ENCODE measurements around the gene FGR. TPM values are rescaled to one million over a fixed set of nuclear protein-coding genes. Genes with fewer than 3 reads are reported as not detected.

Gene FGR
- total RNA-seq, 1 donor from 2014 or later: 0.25 TPM

DNA sequence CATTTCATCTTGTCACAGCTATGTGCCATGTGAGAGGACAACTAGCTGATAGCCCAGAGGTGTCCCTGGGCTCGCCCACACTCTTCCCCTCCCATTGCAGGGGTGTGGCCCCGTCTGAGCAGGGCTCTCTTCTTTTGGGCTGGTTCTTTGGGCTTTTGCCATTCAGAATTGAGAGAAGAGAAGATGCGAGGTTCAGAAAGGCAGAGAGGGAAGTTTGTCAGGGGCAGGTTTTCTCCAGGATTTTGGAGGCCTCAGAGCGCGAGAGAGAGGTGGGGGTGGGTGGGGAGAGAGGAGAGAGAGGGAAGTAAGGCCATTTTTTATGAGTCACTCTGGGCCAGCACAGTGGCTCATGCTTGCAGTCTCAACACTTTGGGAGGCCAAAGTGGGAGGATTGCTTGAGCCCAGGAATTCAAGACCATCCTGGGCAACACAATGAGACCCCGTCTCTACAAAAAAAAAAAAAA is 31.8 kb upstream of the FGR start:
- H3K27me3 Mint-ChIP-seq (ENCODE audit: low read depth): no peaks in the 10 kb centered on the region
- peaks cover 39% of the 10 kb centered on the region for H3K4me1 Mint-ChIP-seq (ENCODE audit: low read depth)
- no peak for DNase-seq (ENCODE audit: low spot score)
- peak overlapping the region; percentile 42 for H3K27ac Mint-ChIP-seq
- no peaks in the 10 kb centered on the region for H3K9me3 Mint-ChIP-seq
- intact Hi-C loops (cut with micrococcal nuclease): loop anchor here (10.0 kb wide), 1 partner anchor 272 kb away; the partner anchor contains the start of gene GPR3
- no peak overlapping the region for H3K4me3 Mint-ChIP-seq (ENCODE audit: low read depth)
- peaks cover 23% of the 10 kb centered on the region for H3K36me3 Mint-ChIP-seq (ENCODE audit: low read depth)

GRCh38 chr1:27666294-27666693 is 31.3 kb upstream of the FGR start:
- peaks cover 23% of the 10 kb centered on the region for H3K36me3 Mint-ChIP-seq (ENCODE audit: low read depth)
- intact Hi-C loops (cut with micrococcal nuclease): loop anchor here (10.0 kb wide), 1 partner anchor 271 kb away; the partner anchor contains the start of gene GPR3
- no peaks in the 10 kb centered on the region for H3K27me3 Mint-ChIP-seq (ENCODE audit: low read depth)
- no peak overlapping the region for H3K4me3 Mint-ChIP-seq (ENCODE audit: low read depth)
- H3K4me1 Mint-ChIP-seq (ENCODE audit: low read depth): peaks cover 39% of the 10 kb centered on the region
- no peaks in the 10 kb centered on the region for H3K9me3 Mint-ChIP-seq
- no peak for DNase-seq (ENCODE audit: low spot score)
- no peak overlapping the region for H3K27ac Mint-ChIP-seq

GRCh38 chr1:27665016-27665651 is 30.1 kb upstream of the FGR start:
- Mint-ChIP-seq H3K4me1 (ENCODE audit: low read depth) (peaks cover 41% of the 10 kb centered on the region), H3K27ac (no peak overlapping the region), H3K36me3 (ENCODE audit: low read depth) (peaks cover 23% of the 10 kb centered on the region), H3K4me3 (ENCODE audit: low read depth) (no peak overlapping the region), H3K27me3 (ENCODE audit: low read depth) (no peaks in the 10 kb centered on the region), H3K9me3 (no peaks in the 10 kb centered on the region)
- intact Hi-C loops (cut with micrococcal nuclease): loop anchor here (10.0 kb wide), 1 partner anchor 270 kb away; the partner anchor contains the start of gene GPR3
- no peak for DNase-seq (ENCODE audit: low spot score)

- no peak overlapping the region for H3K27ac Mint-ChIP-seq
- peaks cover 23% of the 10 kb centered on the region for H3K36me3 Mint-ChIP-seq (ENCODE audit: low read depth)
- intact Hi-C loops (cut with micrococcal nuclease): loop anchor here (10.0 kb wide), 1 partner anchor 269 kb away; the partner anchor contains the start of gene GPR3
- peaks cover 39% of the 10 kb centered on the region for H3K4me1 Mint-ChIP-seq (ENCODE audit: low read depth)
- H3K4me3 Mint-ChIP-seq (ENCODE audit: low read depth): no peak overlapping the region
- H3K27me3 Mint-ChIP-seq (ENCODE audit: low read depth): no peaks in the 10 kb centered on the region
- DNase-seq (ENCODE audit: low spot score): no peak
- H3K9me3 Mint-ChIP-seq: no peaks in the 10 kb centered on the region
Observed at GRCh38 chr1:27664291-27664690, 29.3 kb upstream of the FGR start.

DNA sequence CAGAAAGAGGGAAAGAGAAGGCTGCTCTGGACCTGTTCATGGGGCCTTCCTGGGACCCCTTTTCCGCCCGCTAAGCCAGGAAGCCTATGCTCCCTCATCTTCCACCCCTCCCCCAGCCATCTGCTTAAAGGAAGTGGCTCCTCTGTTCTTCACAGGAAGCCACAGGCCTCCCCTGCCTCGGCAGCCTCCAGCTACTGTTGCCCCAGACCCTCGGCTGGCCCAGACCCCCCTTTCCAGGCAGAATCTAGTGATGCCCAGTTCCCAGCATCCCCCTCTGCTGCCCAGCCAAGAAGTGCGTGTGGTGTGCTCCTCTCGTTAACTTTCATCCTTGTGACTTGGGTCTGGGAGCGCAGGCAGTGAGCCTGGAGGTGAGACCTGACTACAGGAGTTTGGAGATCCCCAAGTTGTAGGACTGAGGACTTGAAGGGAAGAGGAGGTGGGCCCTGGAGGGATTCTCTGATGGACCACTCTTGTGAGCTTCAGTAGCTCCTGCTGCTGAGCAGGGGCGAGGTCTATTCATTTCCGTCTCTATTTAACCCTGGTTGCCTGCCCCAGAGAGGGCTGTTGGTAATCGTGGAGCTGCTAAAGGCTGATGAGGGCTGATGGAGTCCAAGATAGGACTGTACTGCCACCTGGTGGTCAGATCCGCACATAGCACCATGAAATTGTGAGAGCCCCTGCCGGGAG is 27.9 kb upstream of the FGR start:
- H3K27me3 Mint-ChIP-seq (ENCODE audit: low read depth): no peaks in the 10 kb centered on the region
- intact Hi-C loops (cut with micrococcal nuclease): loop anchor here (1.0 to 10.0 kb wide), 5 partner anchors 18 to 268 kb away; partner anchors contain the start of gene GPR3
- H3K4me3 Mint-ChIP-seq (ENCODE audit: low read depth): peak overlapping the region; percentile 66
- no peaks in the 10 kb centered on the region for H3K9me3 Mint-ChIP-seq
- peak; percentile 85 for DNase-seq (ENCODE audit: low spot score)
- peaks cover 19% of the 10 kb centered on the region for H3K36me3 Mint-ChIP-seq (ENCODE audit: low read depth)
- H3K4me1 Mint-ChIP-seq (ENCODE audit: low read depth): peaks cover 45% of the 10 kb centered on the region
- H3K27ac Mint-ChIP-seq: peak overlapping the region; percentile 98

- intact Hi-C loops (cut with micrococcal nuclease): loop anchor here (2.0 to 10.0 kb wide), 4 partner anchors 17 to 267 kb away; partner anchors contain the start of gene GPR3
- Mint-ChIP-seq H3K9me3 (no peaks in the 10 kb centered on the region), H3K27me3 (ENCODE audit: low read depth) (no peaks in the 10 kb centered on the region), H3K4me1 (ENCODE audit: low read depth) (peaks cover 45% of the 10 kb centered on the region), H3K27ac (peak overlapping the region; percentile 98), H3K36me3 (ENCODE audit: low read depth) (peaks cover 16% of the 10 kb centered on the region), H3K4me3 (ENCODE audit: low read depth) (peak overlapping the region; percentile 66)
- no peak for DNase-seq (ENCODE audit: low spot score)
Observed at GRCh38 chr1:27662261-27662660, 27.3 kb upstream of the FGR start.

DNA sequence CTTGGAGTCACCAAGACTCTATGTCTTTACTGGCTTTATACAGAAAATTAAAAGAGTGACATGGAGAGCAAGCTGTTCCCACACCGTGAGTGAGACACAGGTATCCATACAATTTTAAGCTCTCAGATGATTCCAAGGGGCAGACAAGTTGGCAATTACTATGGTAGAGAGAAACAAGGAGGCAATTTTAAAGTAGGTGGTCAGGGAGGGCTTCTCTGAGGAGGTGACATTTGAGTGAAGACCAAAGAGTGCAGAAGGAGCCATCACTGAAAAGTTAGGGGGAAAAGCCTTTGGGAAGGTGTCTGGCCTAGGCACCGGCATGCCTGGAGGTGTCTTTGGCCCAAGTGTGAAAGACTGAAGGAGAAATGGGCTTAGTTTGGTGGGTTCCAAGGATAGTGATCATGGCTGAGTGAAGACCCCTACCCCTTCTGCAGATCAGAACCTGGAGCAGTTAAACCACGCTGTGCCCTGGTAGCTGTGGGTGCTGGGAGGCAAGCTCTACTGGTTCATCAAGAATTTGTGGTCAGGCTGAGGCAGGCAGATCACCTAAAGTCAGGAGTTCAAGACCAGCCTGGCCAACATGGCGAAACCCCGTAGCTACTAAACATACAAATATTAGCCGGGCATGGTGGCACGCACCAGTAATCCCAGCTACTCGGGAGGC is 26.6 kb upstream of the FGR start:
- peak overlapping the region; percentile 4 for H3K4me3 Mint-ChIP-seq (ENCODE audit: low read depth)
- no peaks in the 10 kb centered on the region for H3K9me3 Mint-ChIP-seq
- intact Hi-C loops (cut with micrococcal nuclease): loop anchor here (2.0 to 10.0 kb wide), 4 partner anchors 17 to 267 kb away; partner anchors contain the start of gene GPR3
- DNase-seq (ENCODE audit: low spot score): no peak
- peaks cover 11% of the 10 kb centered on the region for H3K36me3 Mint-ChIP-seq (ENCODE audit: low read depth)
- H3K27me3 Mint-ChIP-seq (ENCODE audit: low read depth): no peaks in the 10 kb centered on the region
- peak overlapping the region; percentile 98 for H3K27ac Mint-ChIP-seq
- H3K4me1 Mint-ChIP-seq (ENCODE audit: low read depth): peaks cover 46% of the 10 kb centered on the region

- Mint-ChIP-seq H3K27me3 (ENCODE audit: low read depth) (no peaks in the 10 kb centered on the region), H3K36me3 (ENCODE audit: low read depth) (peaks cover 2% of the 10 kb centered on the region), H3K4me3 (ENCODE audit: low read depth) (peak overlapping the region; percentile 87), H3K4me1 (ENCODE audit: low read depth) (peaks cover 53% of the 10 kb centered on the region), H3K9me3 (no peaks in the 10 kb centered on the region), H3K27ac (peak overlapping the region; percentile 98)
- no peak for DNase-seq (ENCODE audit: low spot score)
- intact Hi-C loops (cut with micrococcal nuclease): loop anchor here (10.0 kb wide), 1 partner anchor 266 kb away; the partner anchor contains the start of gene GPR3
Observed at GRCh38 chr1:27660300-27660835, 25.4 kb upstream of the FGR start.

DNA sequence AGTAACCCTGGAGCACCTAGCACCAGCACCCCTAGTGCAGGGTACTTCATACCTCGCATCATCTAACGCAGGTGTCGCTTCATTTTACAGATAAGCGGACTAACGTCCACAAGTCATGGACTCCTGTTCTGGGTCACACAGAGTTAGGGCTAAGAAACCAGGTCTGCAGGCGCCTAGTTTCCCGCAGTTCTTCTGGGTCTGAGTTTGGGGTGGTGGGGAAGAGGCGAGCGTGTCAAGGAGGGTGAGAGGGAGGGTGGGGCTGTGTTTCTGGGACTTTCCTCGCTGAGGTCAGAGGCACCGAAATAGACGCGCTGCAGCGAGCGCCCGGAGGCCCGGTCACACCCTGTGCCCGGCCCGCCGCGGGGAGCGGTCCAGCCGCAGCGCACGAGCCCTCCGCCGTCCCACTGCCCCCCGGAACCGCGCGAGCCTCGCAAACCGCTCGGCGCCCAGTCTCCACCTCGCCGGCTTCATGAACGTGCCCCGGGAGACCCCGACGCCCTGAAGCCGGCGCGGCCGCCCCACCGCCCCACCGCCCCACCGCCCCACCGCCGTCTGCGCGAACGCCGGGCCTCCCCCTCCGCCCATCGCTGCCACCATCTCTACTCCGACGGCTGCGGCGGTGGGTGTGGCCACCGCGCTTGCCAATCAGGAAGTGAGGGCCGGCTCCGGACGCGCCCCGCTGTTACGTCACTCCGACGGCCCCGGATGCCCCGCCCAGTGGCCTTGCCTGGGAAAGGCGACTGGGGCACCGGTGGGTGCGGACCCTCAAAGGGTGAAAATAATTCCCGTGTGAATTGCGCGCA is 24.7 kb upstream of the FGR start:
- Mint-ChIP-seq H3K36me3 (ENCODE audit: low read depth) (peaks cover under 1% of the 10 kb centered on the region), H3K27ac (peak overlapping the region; percentile 98), H3K27me3 (ENCODE audit: low read depth) (no peaks in the 10 kb centered on the region), H3K4me1 (ENCODE audit: low read depth) (peaks cover 57% of the 10 kb centered on the region), H3K9me3 (no peaks in the 10 kb centered on the region), H3K4me3 (ENCODE audit: low read depth) (peak overlapping the region; percentile 87)
- DNase-seq (ENCODE audit: low spot score): peak; percentile 87
- intact Hi-C loops (cut with micrococcal nuclease): loop anchor here (1.0 to 10.0 kb wide), 2 partner anchors 27 to 265 kb away; partner anchors contain the start of gene GPR3

DNA sequence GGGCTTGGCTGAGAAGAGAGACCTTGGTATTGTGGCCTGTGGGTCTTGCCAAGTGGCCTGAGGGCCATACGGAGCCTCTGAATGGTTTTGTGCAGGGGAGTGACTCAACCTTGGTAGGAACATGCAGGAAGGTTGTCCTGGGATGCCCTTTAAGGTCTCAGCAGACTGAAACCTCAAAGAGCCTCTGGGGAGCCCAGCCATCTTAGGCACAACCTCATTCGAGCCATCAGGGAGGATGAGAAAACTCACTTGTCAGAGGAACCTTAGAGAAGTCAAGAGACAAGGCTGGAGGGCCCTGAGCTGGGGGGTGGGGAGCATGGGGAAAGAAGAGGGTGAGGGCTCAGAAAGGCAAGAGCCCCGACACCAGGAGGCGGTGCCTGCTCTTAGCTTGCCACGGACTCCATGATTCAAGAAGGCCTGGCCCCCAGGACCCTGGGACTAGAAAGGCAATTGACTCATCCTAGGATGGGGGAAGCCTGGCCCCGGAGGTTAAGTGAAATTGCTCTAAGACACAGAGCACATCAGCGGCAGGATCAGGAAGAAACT is 24.0 kb upstream of the FGR start:
- DNase-seq (ENCODE audit: low spot score): peak; percentile 26
- no peaks in the 10 kb centered on the region for H3K36me3 Mint-ChIP-seq (ENCODE audit: low read depth)
- peak overlapping the region; percentile 85 for H3K4me3 Mint-ChIP-seq (ENCODE audit: low read depth)
- H3K9me3 Mint-ChIP-seq: no peaks in the 10 kb centered on the region
- peak overlapping the region; percentile 97 for H3K27ac Mint-ChIP-seq
- H3K27me3 Mint-ChIP-seq (ENCODE audit: low read depth): no peaks in the 10 kb centered on the region
- intact Hi-C loops (cut with micrococcal nuclease): loop anchor here (1.0 kb wide), 1 partner anchor 27 kb away; no protein-coding TSS in a partner anchor
- H3K4me1 Mint-ChIP-seq (ENCODE audit: low read depth): peaks cover 57% of the 10 kb centered on the region

DNA sequence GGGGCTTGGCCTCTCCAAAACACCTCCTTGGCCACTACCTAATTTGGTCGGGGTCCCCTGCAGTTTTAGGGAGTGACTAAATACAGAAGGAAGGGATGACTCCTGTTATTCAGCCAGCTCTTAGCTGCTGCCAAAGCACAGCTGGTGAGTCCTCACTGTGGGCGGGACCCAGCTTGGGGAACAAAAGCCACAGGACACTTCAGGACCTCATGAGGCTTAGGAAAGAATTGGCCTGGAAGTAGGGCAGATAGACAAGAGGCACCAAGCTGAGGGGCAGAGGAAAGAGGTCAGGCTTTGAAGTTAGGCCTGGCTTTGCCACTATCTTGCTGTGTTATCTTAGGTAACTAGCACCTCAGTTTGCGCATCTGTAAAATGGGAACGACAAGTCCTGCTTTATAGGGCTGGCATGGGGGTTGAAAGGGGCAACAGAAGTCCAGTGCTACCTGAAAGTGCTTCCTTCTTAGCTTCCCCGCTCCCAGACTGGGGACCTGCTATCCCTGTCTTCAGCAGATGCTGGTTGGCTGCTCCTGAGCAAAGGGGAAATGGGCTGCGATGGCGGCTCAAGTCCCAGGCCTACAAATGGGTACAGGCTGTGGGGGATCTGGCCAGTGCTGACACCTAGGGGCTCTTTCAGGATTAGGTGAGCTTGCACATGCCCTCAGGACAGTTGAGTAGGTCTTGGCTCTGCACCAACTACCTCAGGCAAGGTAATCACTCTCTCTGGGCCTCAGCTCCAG is 21.3 kb upstream of the FGR start:
- H3K4me3 Mint-ChIP-seq (ENCODE audit: low read depth): no peak overlapping the region
- no peaks in the 10 kb centered on the region for H3K27me3 Mint-ChIP-seq (ENCODE audit: low read depth)
- intact Hi-C loops (cut with micrococcal nuclease): no loop called here
- no peaks in the 10 kb centered on the region for H3K9me3 Mint-ChIP-seq
- H3K4me1 Mint-ChIP-seq (ENCODE audit: low read depth): peaks cover 43% of the 10 kb centered on the region
- no peak for DNase-seq (ENCODE audit: low spot score)
- no peaks in the 10 kb centered on the region for H3K36me3 Mint-ChIP-seq (ENCODE audit: low read depth)
- no peak overlapping the region for H3K27ac Mint-ChIP-seq

All from activated T-helper 2 cell treated with anti-CD3 and anti-CD28 coated beads, Interferon-gamma antibody, Interleukin-2, Interleukin-4, amounts not matched to agents 10 μg/mL and 5 μg/mL and 100 μg/mL, durations not matched to agents 14 hours and 24 hours and 36 hours (primary cell).